Skin of body (tissue), 2 donors: ENCODE measurements around the gene SUCO. TPM values are rescaled to one million over a fixed set of nuclear protein-coding genes. Genes with fewer than 3 reads are reported as not detected.
"Not testable (repeated sequence)": the region's sequence is repeated elsewhere in the genome, so short reads cannot be mapped to it uniquely, and the experiment has no call there.

Experiments used
- DNase-seq: peaks from one replicate; lab custom pipeline; 2025; lab: John Stamatoyannopoulos, UW
- total RNA-seq: library from RNA; depleted of rRNA; stranded (reverse); fragments of >200 nt; gene quantifications from one replicate; pipeline ENCODE4 v1.2.3, GENCODE V29; 2014

SUCO gene
- total RNA-seq, 1 donor from 2014 or later: 73.7 TPM

- no peak for DNase-seq
Observed at GRCh38 chr1:172557270-172557669, 24.3 kb downstream of the SUCO start.

GRCh38 chr1:172559572-172560210 lies 26.7 kb downstream of the SUCO start:
- DNase-seq: no peak

GRCh38 chr1:172561252-172561651 lies 28.3 kb downstream of the SUCO start:
- no peak for DNase-seq

- DNase-seq: no peak
Observed at GRCh38 chr1:172566196-172566997, 33.4 kb downstream of the SUCO start.

- DNase-seq: no peak
Observed at GRCh38 chr1:172567720-172568119, 34.8 kb downstream of the SUCO start.

- DNase-seq: no peak
Observed at GRCh38 chr1:172574080-172574479, 41.1 kb downstream of the SUCO start.

- no peak for DNase-seq
Observed at GRCh38 chr1:172578586-172578985, 45.6 kb downstream of the SUCO start.

- no peak for DNase-seq
Observed at GRCh38 chr1:172581273-172581672, 48.3 kb downstream of the SUCO start.

GRCh38 chr1:172581779-172582178 lies 48.8 kb downstream of the SUCO start:
- no peak for DNase-seq

GRCh38 chr1:172582889-172583288 lies 49.9 kb downstream of the SUCO start:
- no peak for DNase-seq

GRCh38 chr1:172585348-172585747 lies 52.4 kb downstream of the SUCO start:
- no peak for DNase-seq

GRCh38 chr1:172585861-172586260 lies 52.9 kb downstream of the SUCO start:
- DNase-seq: no peak

GRCh38 chr1:172588296-172589291 lies 55.6 kb downstream of the SUCO start:
- no peak for DNase-seq

GRCh38 chr1:172589553-172589952 lies 56.6 kb downstream of the SUCO start:
- no peak for DNase-seq

- DNase-seq: not testable (repeated sequence)
Observed at GRCh38 chr1:172591429-172591828, 58.5 kb downstream of the SUCO start.

- not testable (repeated sequence) for DNase-seq
Observed at GRCh38 chr1:172595066-172595465, 62.1 kb downstream of the SUCO start.

GRCh38 chr1:172596782-172597181 lies 63.8 kb downstream of the SUCO start:
- DNase-seq: not testable (repeated sequence)

- no peak for DNase-seq
Observed at GRCh38 chr1:172599912-172600311, 67.0 kb downstream of the SUCO start.

- DNase-seq: no peak
Observed at GRCh38 chr1:172600615-172601014, 67.7 kb downstream of the SUCO start.

GRCh38 chr1:172601046-172601630 lies 68.2 kb downstream of the SUCO start:
- no peak for DNase-seq

- no peak for DNase-seq
Observed at GRCh38 chr1:172602706-172603105, 69.8 kb downstream of the SUCO start.
